K562 (cell line): ENCODE data around the gene TMEM184A. TPM values are rescaled to one million over a fixed set of nuclear protein-coding genes. Genes with fewer than 3 reads are reported as not detected.

Source experiments
- NFXL1 ChIP-seq: fragments of 450-650 bp; formaldehyde crosslinking; IDR thresholded peaks from 2 replicates; pipeline ENCODE4 v1.4.0; 2021; ENCODE audit warnings: mild to moderate bottlenecking
- NR2F6 ChIP-seq: fragments of 450-650 bp; formaldehyde crosslinking; IDR thresholded peaks from 2 replicates; pipeline ENCODE4 v1.4.0; 2020; ENCODE audit warnings: mild to moderate bottlenecking
- TBL1XR1 ChIP-seq, 2 experiments: IDR thresholded peaks; 2 replicates each; pipeline ENCODE4 v1.6.1; 2012; ENCODE audit warnings: improper control_type of control experiment in 2 of 2, low read length in 2 of 2, mild to moderate bottlenecking in 1 of 2
- TRIM24 ChIP-seq, 2 experiments: fragments of 450-650 bp; IDR thresholded peaks; 2 replicates each; pipeline ENCODE4 v1.6.1; 2016
- ZFX ChIP-seq: sonication (generic); formaldehyde crosslinking; IDR thresholded peaks from 2 replicates; pipeline ENCODE4 v1.8.0; 2022; ENCODE audit warnings: mild to moderate bottlenecking, missing genetic modification reagents, moderate library complexity
- ZNF282 ChIP-seq: sonication (generic); formaldehyde crosslinking; IDR thresholded peaks from 2 replicates; pipeline ENCODE4 v1.8.1; 2023; ENCODE audit warnings: missing genetic modification reagents
- polyA plus RNA-seq, 8 experiments: library from polyadenylated mRNA; depleted of rRNA in 4 of 8; stranded (reverse) in 5 of 8; unstranded in 3 of 8; fragments of >200 nt; fragmentation: Nextera tagmentation in 2 of 8; fragmentation: Illumina TruSeq in 1 of 8; extraction: Ambion mirVana in 2 of 8; extraction: Trizol in 1 of 8; gene quantifications; 2 replicates each; pipeline versions ENCODE4 v1.2.1 to v1.2.3, GENCODE V29; 2011 to 2014; ENCODE audit warnings: inconsistent platforms in 1 of 8, missing spikeins in 1 of 8
- total RNA-seq, 7 experiments: library from RNA; depleted of rRNA in 6 of 7; stranded (reverse); fragments of >200 nt in 6 of 7; fragmentation: Illumina TruSeq in 2 of 7; extraction: Trizol in 2 of 7; gene quantifications; 2 replicates each; pipeline versions ENCODE4 v1.2.1 to v1.2.3, GENCODE V29; 2011 to 2021; ENCODE audit warnings: low replicate concordance in 1 of 7
- TF ChIP-seq, protein P1 (sequence below): sonication (generic); formaldehyde crosslinking; IDR thresholded peaks from 2 replicates; pipeline ENCODE4 v1.8.0; 2022; ENCODE audit warnings: mild to moderate bottlenecking, missing genetic modification reagents
- TF ChIP-seq, protein P2 (sequence below): fragments of 250-450 bp; sonication (Bioruptor Pico); IDR thresholded peaks from 2 replicates; pipeline ENCODE4 v1.5.1; 2021; ENCODE audit warnings: mild to moderate bottlenecking
- TF ChIP-seq, protein P3 (sequence below): sonication (generic); formaldehyde crosslinking; IDR thresholded peaks from 2 replicates; pipeline ENCODE4 v1.8.1; 2023; ENCODE audit warnings: mild to moderate bottlenecking, missing genetic modification reagents, moderate library complexity

TMEM184A gene
- total and polyA plus RNA-seq, 9 of the 15 experiments (the other 6 are each of a cell fraction or from before 2014, with no cell fraction given), result 0.10 to 0.18 (median 0.11) TPM; not detected in 6

DNA sequence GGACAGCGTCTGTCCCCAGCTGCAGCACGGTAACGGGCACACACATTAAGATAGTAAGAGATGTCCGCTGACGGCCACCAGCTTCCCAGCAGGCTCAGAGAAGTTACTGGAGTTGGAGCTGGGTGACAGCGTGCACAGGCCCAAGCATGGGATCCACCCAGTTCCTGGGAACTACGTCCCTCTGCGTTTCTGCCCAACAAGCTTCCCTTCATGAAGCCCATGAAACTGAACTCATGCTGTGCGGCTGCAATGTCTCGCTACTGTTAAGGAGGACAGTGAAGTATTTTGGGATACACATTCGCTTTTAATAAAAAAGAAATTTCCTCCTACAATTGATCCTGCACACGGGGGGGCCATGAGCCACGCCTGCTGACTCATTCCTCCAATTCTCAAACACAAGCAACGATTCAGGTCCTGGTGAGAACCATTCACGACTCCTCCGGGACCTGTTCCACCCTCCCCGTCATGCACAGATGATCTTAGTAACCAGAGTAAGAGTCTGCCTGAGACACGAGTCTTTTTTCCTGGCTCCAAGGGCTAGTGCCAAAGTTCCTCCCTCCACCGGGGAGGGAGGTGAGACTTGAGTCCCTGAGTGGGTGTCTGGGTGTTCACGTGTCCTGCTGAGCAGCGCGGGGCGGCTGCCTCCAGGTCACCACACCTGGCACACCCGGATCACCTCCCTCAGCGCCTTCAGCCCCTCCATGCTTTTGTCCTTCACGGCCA is 11.2 kb upstream of the TMEM184A start (continued):
- TF ChIP-seq, protein P1, sequence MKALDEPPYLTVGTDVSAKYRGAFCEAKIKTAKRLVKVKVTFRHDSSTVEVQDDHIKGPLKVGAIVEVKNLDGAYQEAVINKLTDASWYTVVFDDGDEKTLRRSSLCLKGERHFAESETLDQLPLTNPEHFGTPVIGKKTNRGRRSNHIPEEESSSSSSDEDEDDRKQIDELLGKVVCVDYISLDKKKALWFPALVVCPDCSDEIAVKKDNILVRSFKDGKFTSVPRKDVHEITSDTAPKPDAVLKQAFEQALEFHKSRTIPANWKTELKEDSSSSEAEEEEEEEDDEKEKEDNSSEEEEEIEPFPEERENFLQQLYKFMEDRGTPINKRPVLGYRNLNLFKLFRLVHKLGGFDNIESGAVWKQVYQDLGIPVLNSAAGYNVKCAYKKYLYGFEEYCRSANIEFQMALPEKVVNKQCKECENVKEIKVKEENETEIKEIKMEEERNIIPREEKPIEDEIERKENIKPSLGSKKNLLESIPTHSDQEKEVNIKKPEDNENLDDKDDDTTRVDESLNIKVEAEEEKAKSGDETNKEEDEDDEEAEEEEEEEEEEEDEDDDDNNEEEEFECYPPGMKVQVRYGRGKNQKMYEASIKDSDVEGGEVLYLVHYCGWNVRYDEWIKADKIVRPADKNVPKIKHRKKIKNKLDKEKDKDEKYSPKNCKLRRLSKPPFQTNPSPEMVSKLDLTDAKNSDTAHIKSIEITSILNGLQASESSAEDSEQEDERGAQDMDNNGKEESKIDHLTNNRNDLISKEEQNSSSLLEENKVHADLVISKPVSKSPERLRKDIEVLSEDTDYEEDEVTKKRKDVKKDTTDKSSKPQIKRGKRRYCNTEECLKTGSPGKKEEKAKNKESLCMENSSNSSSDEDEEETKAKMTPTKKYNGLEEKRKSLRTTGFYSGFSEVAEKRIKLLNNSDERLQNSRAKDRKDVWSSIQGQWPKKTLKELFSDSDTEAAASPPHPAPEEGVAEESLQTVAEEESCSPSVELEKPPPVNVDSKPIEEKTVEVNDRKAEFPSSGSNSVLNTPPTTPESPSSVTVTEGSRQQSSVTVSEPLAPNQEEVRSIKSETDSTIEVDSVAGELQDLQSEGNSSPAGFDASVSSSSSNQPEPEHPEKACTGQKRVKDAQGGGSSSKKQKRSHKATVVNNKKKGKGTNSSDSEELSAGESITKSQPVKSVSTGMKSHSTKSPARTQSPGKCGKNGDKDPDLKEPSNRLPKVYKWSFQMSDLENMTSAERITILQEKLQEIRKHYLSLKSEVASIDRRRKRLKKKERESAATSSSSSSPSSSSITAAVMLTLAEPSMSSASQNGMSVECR (CRISPR knock-in tag), result no peak
- 0 out of 2 replicates have a peak, but pooled peaks have one; percentile 1 for TF ChIP-seq ZFX (CRISPR knock-in tag)
- no peak for TF ChIP-seq NFXL1
- no peak for TF ChIP-seq TRIM24 (IDR thresholded peaks at IDR 0.05)
- no peak for TF ChIP-seq NR2F6 (CRISPR knock-in tag)
- TF ChIP-seq ZNF282 (CRISPR knock-in tag), result no peak
- TF ChIP-seq, protein P2, sequence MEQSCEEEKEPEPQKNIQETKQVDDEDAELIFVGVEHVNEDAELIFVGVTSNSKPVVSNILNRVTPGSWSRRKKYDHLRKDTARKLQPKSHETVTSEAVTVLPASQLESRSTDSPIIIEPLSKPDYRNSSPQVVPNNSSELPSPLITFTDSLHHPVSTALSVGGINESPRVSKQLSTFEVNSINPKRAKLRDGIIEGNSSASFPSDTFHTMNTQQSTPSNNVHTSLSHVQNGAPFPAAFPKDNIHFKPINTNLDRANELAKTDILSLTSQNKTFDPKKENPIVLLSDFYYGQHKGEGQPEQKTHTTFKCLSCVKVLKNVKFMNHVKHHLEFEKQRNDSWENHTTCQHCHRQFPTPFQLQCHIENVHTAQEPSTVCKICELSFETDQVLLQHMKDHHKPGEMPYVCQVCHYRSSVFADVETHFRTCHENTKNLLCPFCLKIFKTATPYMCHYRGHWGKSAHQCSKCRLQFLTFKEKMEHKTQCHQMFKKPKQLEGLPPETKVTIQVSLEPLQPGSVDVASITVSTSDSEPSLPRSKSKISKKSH (CRISPR knock-in tag), result no peak
- no peak for TF ChIP-seq TBL1XR1 (IDR thresholded peaks at IDR 0.05; ENCODE audit: low read length in 2 of 2)
- TF ChIP-seq, protein P3, sequence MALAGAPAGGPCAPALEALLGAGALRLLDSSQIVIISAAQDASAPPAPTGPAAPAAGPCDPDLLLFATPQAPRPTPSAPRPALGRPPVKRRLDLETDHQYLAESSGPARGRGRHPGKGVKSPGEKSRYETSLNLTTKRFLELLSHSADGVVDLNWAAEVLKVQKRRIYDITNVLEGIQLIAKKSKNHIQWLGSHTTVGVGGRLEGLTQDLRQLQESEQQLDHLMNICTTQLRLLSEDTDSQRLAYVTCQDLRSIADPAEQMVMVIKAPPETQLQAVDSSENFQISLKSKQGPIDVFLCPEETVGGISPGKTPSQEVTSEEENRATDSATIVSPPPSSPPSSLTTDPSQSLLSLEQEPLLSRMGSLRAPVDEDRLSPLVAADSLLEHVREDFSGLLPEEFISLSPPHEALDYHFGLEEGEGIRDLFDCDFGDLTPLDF, result no peak
